Measurements from ENCODE around the gene POLR2B. TPM values are rescaled to one million over a fixed set of nuclear protein-coding genes. Genes with fewer than 3 reads are reported as not detected.

POLR2B gene
- total and polyA plus RNA-seq, 2 of the 8 experiments (the other 6 are each of a cell fraction or from before 2014, with no cell fraction given) = 59.3 to 115 TPM

GRCh38 chr4:57041020-57041419, 62.3 kb downstream of the POLR2B start:
- H4K20me1 ChIP-seq (replicated peaks in 1 of 2; ENCODE audit: control insufficient read depth in 1 of 2, insufficient read depth in 2 of 2, low read length in 2 of 2) = no peaks in the 10 kb centered on the region
- H3K23ac ChIP-seq (ENCODE audit: insufficient read length) = no peak overlapping the region
- no peak overlapping the region for H3K4me2 ChIP-seq (ENCODE audit: insufficient read depth in 1 of 2, low read depth in 2 of 2, low read length in 2 of 2)
- WGBS, 2 experiments (ENCODE audit: extremely low coverage in 1 of 2, insufficient coverage in 1 of 2, insufficient read length in 1 of 2, insufficient replicate concordance in 2 of 2, low coverage in 1 of 2, low lambda C conversion rate in 2 of 2, missing lambda C conversion rate in 1 of 2) = 94% methylated on average over 1 of the region's 1 CpG; no CpG with 5 or more reads in 1 of the 2 experiments
- H4K5ac ChIP-seq (ENCODE audit: insufficient read length, low read depth, low read length) = no peak overlapping the region
- H3K36me3 ChIP-seq (ENCODE audit: control insufficient read depth in 2 of 4, insufficient read depth in 4 of 4, low read length in 3 of 4) = no peaks in the 10 kb centered on the region
- H3K79me1 ChIP-seq (ENCODE audit: low read depth, low read length) = no peaks in the 10 kb centered on the region
- no peak overlapping the region for H2BK12ac ChIP-seq (ENCODE audit: low read depth, low read length)
- H3K4ac ChIP-seq (replicated peaks; ENCODE audit: insufficient read length, low read depth, low read length) = no peak overlapping the region
- no peaks in the 10 kb centered on the region for H3K9me3 ChIP-seq (ENCODE audit: insufficient read depth in 2 of 2, low read depth in 1 of 2, low read length in 1 of 2)
- DNase-seq (ENCODE audit: low read depth in 1 of 2, low spot score in 2 of 2) (no peak), FAIRE-seq (no peak)
- no peak overlapping the region for H2AFZ ChIP-seq (ENCODE audit: low read length)
- H3K23me2 ChIP-seq (ENCODE audit: low read depth, low read length) = no peaks in the 10 kb centered on the region
- no peak overlapping the region for H2BK120ac ChIP-seq (replicated peaks; ENCODE audit: low read depth, low read length)
- H2BK15ac ChIP-seq (ENCODE audit: low read length) = no peak overlapping the region
- H3K27me3 ChIP-seq (replicated peaks in 1 of 4; ENCODE audit: control insufficient read depth in 3 of 4, extremely low read depth in 1 of 4, insufficient read depth in 3 of 4, low read length in 3 of 4) = no peaks in the 10 kb centered on the region
- no peak overlapping the region for H3K9ac ChIP-seq (replicated peaks in 1 of 4; ENCODE audit: extremely low read depth in 1 of 4, low read depth in 3 of 4, low read length in 3 of 4)
- H2AK5ac ChIP-seq (ENCODE audit: low read depth, low read length) = no peak overlapping the region
- no peak overlapping the region for H4K8ac ChIP-seq (ENCODE audit: extremely low read depth, insufficient read depth, low read length)
- POLR2A ChIA-PET (ENCODE audit: partially characterized antibody) = no interaction called here
- no peak overlapping the region for H2BK20ac ChIP-seq (ENCODE audit: low read length)
- H3K79me2 ChIP-seq (ENCODE audit: control insufficient read depth in 1 of 2, insufficient read depth in 2 of 2, low read length in 2 of 2) = no peaks in the 10 kb centered on the region
- no peaks in the 10 kb centered on the region for H3K4me1 ChIP-seq (replicated peaks in 1 of 4; ENCODE audit: control insufficient read depth in 3 of 4, insufficient read depth in 4 of 4, low read length in 3 of 4)
- H3K18ac ChIP-seq (ENCODE audit: extremely low read depth, low read length) = no peak overlapping the region
- no peak overlapping the region for H3K56ac ChIP-seq (replicated peaks; ENCODE audit: insufficient read length, low read depth, low read length)
- no peak overlapping the region for H3K4me3 ChIP-seq (ENCODE audit: extremely low read depth in 1 of 4, insufficient read depth in 2 of 4, low read depth in 3 of 4, low read length in 4 of 4)
- H4K91ac ChIP-seq (replicated peaks; ENCODE audit: insufficient read length, low read length) = no peak overlapping the region
- CTCF ChIA-PET (ENCODE audit: partially characterized antibody) = interaction anchor here (0.8 to 5.6 kb wide), 3 partner anchors 97 to 123 kb away, joined by 3 to 87 read pairs (median 3); no protein-coding TSS in a partner anchor
- H2BK5ac ChIP-seq (ENCODE audit: low read depth, low read length) = no peak overlapping the region
- H3K27ac ChIP-seq (ENCODE audit: low read depth, low read length) = no peak overlapping the region
- H3K14ac ChIP-seq (ENCODE audit: insufficient read length) = no peak overlapping the region
- no peak for TF ChIP-seq RNF2 (IDR thresholded peaks at IDR 0.05; ENCODE audit: borderline replicate concordance, low read depth, low read length, missing control alignments, poor library complexity, severe bottlenecking)
- no peak for TF ChIP-seq RAD21 (IDR thresholded peaks at IDR 0.05 in 1 of 2, conservative IDR thresholded peaks at IDR 0.05 in 1 of 2; ENCODE audit: low read depth in 2 of 2, low read length in 2 of 2)
- TF ChIP-seq MAX (IDR thresholded peaks at IDR 0.05) = no peak
- no peak for TF ChIP-seq POU5F1 (IDR thresholded peaks at IDR 0.05; ENCODE audit: low read depth, low read length)
